ENCODE data around the gene DECR2.
A peak's percentile ranks its signal among the peaks of the same experiment; 100 is the strongest.
"Not testable (repeated sequence)": the region's sequence is repeated elsewhere in the genome, so short reads cannot be mapped to it uniquely, and the experiment has no call there.

DECR2 gene

GRCh38 chr16:401468-402348 lies at the start of gene DECR2:
Gene DECR2 (plus strand): TSS chr16:401885. CDS start chr16:401964, 79 bp downstream.
- peak; percentile 99 to 100 (median 99) for DNase-seq (ENCODE audit: low read depth in 4 of 4, low spot score in 1 of 4)

GRCh38 chr16:352547-353403 lies 48.9 kb upstream of the DECR2 start, which contains the start of gene AXIN1:
Gene AXIN1 (minus strand): TSS chr16:352723. CDS start chr16:347025, 5,698 bp downstream.
- peak; percentile 100 for DNase-seq (ENCODE audit: low read depth in 4 of 4, low spot score in 1 of 4)

GRCh38 chr16:353404-354290 lies 48.0 kb upstream of the DECR2 start:
- no peak for DNase-seq (ENCODE audit: low read depth in 4 of 4, low spot score in 1 of 4)

- DNase-seq (ENCODE audit: low read depth in 4 of 4, low spot score in 1 of 4), result no peak
These were observed 47.3 kb upstream of the DECR2 start for GRCh38 chr16:354291-354881.

- no peak for DNase-seq (ENCODE audit: low read depth in 4 of 4, low spot score in 1 of 4)
These were observed 46.7 kb upstream of the DECR2 start for GRCh38 chr16:354971-355461.

- no peak for DNase-seq (ENCODE audit: low read depth in 4 of 4, low spot score in 1 of 4)
These were observed 44.9 kb upstream of the DECR2 start for GRCh38 chr16:356741-357140.

- DNase-seq (ENCODE audit: low read depth in 4 of 4, low spot score in 1 of 4), result no peak
These were observed 42.5 kb upstream of the DECR2 start for GRCh38 chr16:359067-359763.

- DNase-seq (ENCODE audit: low read depth in 4 of 4, low spot score in 1 of 4), result no peak
These were observed 41.6 kb upstream of the DECR2 start for GRCh38 chr16:359871-360697.

GRCh38 chr16:360698-361336 lies 40.9 kb upstream of the DECR2 start:
- DNase-seq (ENCODE audit: low read depth in 4 of 4, low spot score in 1 of 4), result no peak

- DNase-seq (ENCODE audit: low read depth in 4 of 4, low spot score in 1 of 4), result no peak
These were observed 40.3 kb upstream of the DECR2 start for GRCh38 chr16:361341-361871.

- DNase-seq (ENCODE audit: low read depth in 4 of 4, low spot score in 1 of 4), result peak; percentile 39 to 60 (median 50)
These were observed 39.6 kb upstream of the DECR2 start for GRCh38 chr16:361872-362701.

GRCh38 chr16:362702-362999 lies 39.0 kb upstream of the DECR2 start:
- DNase-seq (ENCODE audit: low read depth in 4 of 4, low spot score in 1 of 4), result not testable (repeated sequence)

GRCh38 chr16:363110-363765 lies 38.4 kb upstream of the DECR2 start:
- DNase-seq (ENCODE audit: low read depth in 4 of 4, low spot score in 1 of 4), result no peak

- DNase-seq (ENCODE audit: low read depth in 4 of 4, low spot score in 1 of 4), result no peak
These were observed 37.8 kb upstream of the DECR2 start for GRCh38 chr16:363766-364490.

GRCh38 chr16:364595-365491 lies 36.8 kb upstream of the DECR2 start:
- DNase-seq (ENCODE audit: low read depth in 4 of 4, low spot score in 1 of 4), result no peak

Measured in stimulated activated CD4-positive, alpha-beta T cell treated with anti-CD3 and anti-CD28 coated beads, Interleukin-1b, Interleukin-23, amount 100 ng/mL, for 24 hours (primary cell).